GM12878 (cell line): ENCODE measurements around the gene SLC6A17. TPM values are rescaled to one million over a fixed set of nuclear protein-coding genes. Genes with fewer than 3 reads are reported as not detected.

Experiments
- ATAC-seq: fragments of 200-7000 bp; cut with Tn5 transposase; 3 replicates; pipeline ENCODE4 v1.9.1; 2020; ENCODE audit warnings: mild to moderate bottlenecking, moderate library complexity
- BruUV-seq: library from RNA; stranded (reverse); fragments of 400-500 nt; replicated peaks from 2 replicates; lab custom pipeline; 2021; lab: Mats Ljungman, UMichigan
- CTCF ChIA-PET: fragments of 300-600 bp; sonication (Branson Sonifier 250); formaldehyde crosslinking; extraction: SDS; loops from one replicate; lab custom pipeline; 2021; ENCODE audit warnings: inconsistent platforms; lab: Yijun Ruan, JAX
- POLR2A ChIA-PET: fragments of 350-600 bp; formaldehyde crosslinking; extraction: SDS; loops from one replicate; lab custom pipeline; 2021; ENCODE audit warnings: inconsistent platforms; lab: Charles Lee
- RAD21 ChIA-PET: fragments of 300-600 bp; sonication (Branson Sonifier 250); formaldehyde crosslinking; loops from one replicate; lab custom pipeline; 2023; ENCODE audit warnings: antibody characterized with exemption; ENCODE audit not compliant: unreplicated experiment; lab: Charles Lee
- SMC1A ChIA-PET: fragments of 300-600 bp; sonication (Branson Sonifier 250); formaldehyde crosslinking; loops from one replicate; lab custom pipeline; 2023; ENCODE audit not compliant: unreplicated experiment, uncharacterized antibody; lab: Charles Lee
- DNase-seq: peaks from one replicate; pipeline ENCODE4 v3.0.0-alpha.2; 2011; ENCODE audit warnings: low read depth, low spot score
- FAIRE-seq: peaks from 3 replicates; lab custom pipeline; 2011; peaks lifted over from hg19 to GRCh38; lab: Jason Lieb, UNC
- H2AFZ ChIP-seq: 2 replicates; pipeline ENCODE4 v1.6.0; 2011; ENCODE audit warnings: low read depth, low read length, control low read depth; ENCODE audit not compliant: control insufficient read depth
- H3K27ac ChIP-seq: 2 replicates; pipeline ENCODE4 v1.5.1; 2011; ENCODE audit warnings: control low read depth; ENCODE audit not compliant: control insufficient read depth, insufficient read depth
- H3K27me3 ChIP-seq, 2 experiments: replicated peaks in 1 of 2; 2 replicates each; pipeline versions ENCODE4 v1.6.0 to v1.6.1; 2011; ENCODE audit warnings: low read length in 1 of 2; ENCODE audit not compliant: control insufficient read depth in 2 of 2, insufficient read depth in 2 of 2
- H3K36me3 ChIP-seq, 2 experiments: 2 replicates each; pipeline ENCODE4 v1.5.1; 2011; ENCODE audit warnings: low read length in 1 of 2; ENCODE audit not compliant: control insufficient read depth in 2 of 2, insufficient read depth in 2 of 2
- H3K4me1 ChIP-seq: 2 replicates; pipeline ENCODE4 v1.6.1; 2011; ENCODE audit warnings: mild to moderate bottlenecking, low read length, moderate library complexity, mixed read lengths; ENCODE audit not compliant: control insufficient read depth, insufficient read depth
- H3K4me2 ChIP-seq: 2 replicates; pipeline ENCODE4 v1.6.0; 2011; ENCODE audit warnings: control low read depth; ENCODE audit not compliant: control insufficient read depth, insufficient read depth
- H3K4me3 ChIP-seq: fragments of 200-600 bp; sonication (generic); 2 replicates; pipeline ENCODE4 v1.5.1; 2016
- H3K79me2 ChIP-seq: 2 replicates; pipeline ENCODE4 v1.6.0; 2011; ENCODE audit warnings: low read length; ENCODE audit not compliant: control insufficient read depth, insufficient read depth
- H3K9ac ChIP-seq: 2 replicates; pipeline ENCODE4 v1.8.0; 2011; ENCODE audit warnings: low read length, control low read depth, mixed read lengths; ENCODE audit not compliant: control insufficient read depth, insufficient read depth
- H3K9me3 ChIP-seq: replicated peaks from 3 replicates; pipeline ENCODE4 v1.5.1; 2011; ENCODE audit warnings: mild to moderate bottlenecking, low read length; ENCODE audit not compliant: control insufficient read depth, insufficient read depth
- H4K20me1 ChIP-seq: 2 replicates; pipeline ENCODE4 v1.6.0; 2011; ENCODE audit not compliant: control insufficient read depth, insufficient read depth
- BCL11A ChIP-seq: IDR thresholded peaks from 2 replicates; pipeline ENCODE4 v1.6.1; 2011; ENCODE audit warnings: low read depth, low read length
- BMI1 ChIP-seq: fragments of 450-650 bp; IDR thresholded peaks from 2 replicates; pipeline ENCODE4 v1.6.1; 2016; ENCODE audit warnings: mild to moderate bottlenecking, moderate library complexity, borderline replicate concordance
- CHD1 ChIP-seq: IDR thresholded peaks from 2 replicates; pipeline ENCODE4 v1.6.1; 2012; ENCODE audit warnings: low read depth, low read length, improper control_type of control experiment
- CREB1 ChIP-seq: IDR thresholded peaks from 2 replicates; pipeline ENCODE4 v1.6.1; 2012; ENCODE audit warnings: low read depth, mild to moderate bottlenecking, inconsistent platforms
- CREM ChIP-seq: IDR thresholded peaks from 2 replicates; pipeline ENCODE4 v1.6.1; 2014; ENCODE audit warnings: antibody characterized with exemption, low read depth
- ETV6 ChIP-seq, 2 experiments: fragments of 450-650 bp in 1 of 2; IDR thresholded peaks in 1 of 2; conservative IDR thresholded peaks in 1 of 2; 2 replicates each; pipeline ENCODE4 v1.6.1; 2014; ENCODE audit warnings: antibody characterized with exemption in 1 of 2, borderline replicate concordance in 1 of 2, low read depth in 1 of 2, mild to moderate bottlenecking in 1 of 2, moderate library complexity in 1 of 2
- FOXK2 ChIP-seq: fragments of 450-650 bp; IDR thresholded peaks from 2 replicates; pipeline ENCODE4 v1.6.1; 2017; ENCODE audit warnings: mild to moderate bottlenecking, moderate library complexity
- FOXM1 ChIP-seq: IDR thresholded peaks from 2 replicates; pipeline ENCODE4 v1.6.1; 2012; ENCODE audit warnings: low read depth, mild to moderate bottlenecking, inconsistent platforms, low read length, moderate library complexity
- MEF2B ChIP-seq: fragments of 450-650 bp; IDR thresholded peaks from 2 replicates; pipeline ENCODE4 v1.6.1; 2018; ENCODE audit warnings: mild to moderate bottlenecking, moderate library complexity; ENCODE audit not compliant: partially characterized antibody, poor library complexity, severe bottlenecking
- NBN ChIP-seq: fragments of 450-650 bp; IDR thresholded peaks from 2 replicates; pipeline ENCODE4 v1.6.1; 2016
- RELA ChIP-seq: fragments of 450-650 bp; IDR thresholded peaks from 2 replicates; pipeline ENCODE4 v1.8.0; 2014; ENCODE audit warnings: borderline replicate concordance; ENCODE audit not compliant: partially characterized antibody
- SPI1 ChIP-seq: IDR thresholded peaks from 2 replicates; pipeline ENCODE4 v1.6.1; 2011; ENCODE audit warnings: low read depth, mild to moderate bottlenecking, low read length, moderate library complexity, borderline replicate concordance; ENCODE audit not compliant: insufficient read depth
- SREBF2 ChIP-seq: IDR thresholded peaks from 2 replicates; pipeline ENCODE4 v1.6.1; 2012; ENCODE audit warnings: mild to moderate bottlenecking, low read length
- WRNIP1 ChIP-seq: IDR thresholded peaks from 2 replicates; pipeline ENCODE4 v1.6.1; 2011; ENCODE audit warnings: low read depth, low read length, improper control_type of control experiment, borderline replicate concordance
- YBX1 ChIP-seq: fragments of 450-650 bp; IDR thresholded peaks from 2 replicates; pipeline ENCODE4 v1.6.1; 2016; ENCODE audit warnings: antibody characterized with exemption
- ZNF24 ChIP-seq: fragments of 450-650 bp; IDR thresholded peaks from 2 replicates; pipeline ENCODE4 v1.6.1; 2017; ENCODE audit warnings: antibody characterized with exemption, mild to moderate bottlenecking
- WGBS: methylation state at CpG from one replicate; pipeline ENCODE4 v1.1.6; 2016; ENCODE audit warnings: low lambda C conversion rate; ENCODE audit not compliant: insufficient replicate concordance, insufficient coverage; ENCODE audit errors: missing lambda C conversion rate; 5-methylcytosine and 5-hydroxymethylcytosine counted together
- in situ Hi-C: fragments of 300-500 bp; cut with MboI; formaldehyde crosslinking; loops from 9 replicates; pipeline ENCODE4 v1.14.3; 2018; ENCODE audit warnings: mixed read lengths
- intact Hi-C: fragments of 100-400 bp; cut with micrococcal nuclease; formaldehyde crosslinking; loops from one replicate; pipeline ENCODE4 v1.14.2; 2022; ENCODE audit not compliant: unreplicated experiment
- polyA plus RNA-seq, 11 experiments: library from polyadenylated mRNA; depleted of rRNA in 4 of 11; unstranded in 6 of 11; stranded (reverse) in 5 of 11; fragments of >200 nt; fragmentation: Nextera tagmentation in 4 of 11; fragmentation: Illumina TruSeq in 1 of 11; extraction: Ambion mirVana in 4 of 11; extraction: Trizol in 1 of 11; gene quantifications; 1 replicate in 1 of 11; 2 replicates in 10 of 11; pipeline versions ENCODE4 v1.2.1 to v1.2.3, GENCODE V29; 2011 to 2016; ENCODE audit warnings: inconsistent platforms in 2 of 11, missing spikeins in 2 of 11, low read depth in 1 of 11
- total RNA-seq, 4 experiments: library from RNA; depleted of rRNA in 3 of 4; stranded (reverse); fragments of >200 nt in 3 of 4; fragmentation: Illumina TruSeq in 1 of 4; extraction: Trizol in 1 of 4; gene quantifications; 2 replicates each; pipeline versions ENCODE4 v1.2.1 to v1.2.3, GENCODE V29; 2013 to 2021
- TF ChIP-seq, protein P1 (sequence below): fragments of 150-350 bp; IDR thresholded peaks from 2 replicates; pipeline ENCODE4 v1.6.1; 2016; ENCODE audit warnings: low read depth, low read length
- TF ChIP-seq, protein P2 (sequence below): fragments of 450-650 bp; IDR thresholded peaks from 2 replicates; pipeline ENCODE4 v1.6.1; 2017; ENCODE audit warnings: mild to moderate bottlenecking, moderate library complexity

The SLC6A17 gene
- total and polyA plus RNA-seq, 10 of the 15 experiments (the other 5 are each of a cell fraction or from before 2014, with no cell fraction given): not detected

DNA sequence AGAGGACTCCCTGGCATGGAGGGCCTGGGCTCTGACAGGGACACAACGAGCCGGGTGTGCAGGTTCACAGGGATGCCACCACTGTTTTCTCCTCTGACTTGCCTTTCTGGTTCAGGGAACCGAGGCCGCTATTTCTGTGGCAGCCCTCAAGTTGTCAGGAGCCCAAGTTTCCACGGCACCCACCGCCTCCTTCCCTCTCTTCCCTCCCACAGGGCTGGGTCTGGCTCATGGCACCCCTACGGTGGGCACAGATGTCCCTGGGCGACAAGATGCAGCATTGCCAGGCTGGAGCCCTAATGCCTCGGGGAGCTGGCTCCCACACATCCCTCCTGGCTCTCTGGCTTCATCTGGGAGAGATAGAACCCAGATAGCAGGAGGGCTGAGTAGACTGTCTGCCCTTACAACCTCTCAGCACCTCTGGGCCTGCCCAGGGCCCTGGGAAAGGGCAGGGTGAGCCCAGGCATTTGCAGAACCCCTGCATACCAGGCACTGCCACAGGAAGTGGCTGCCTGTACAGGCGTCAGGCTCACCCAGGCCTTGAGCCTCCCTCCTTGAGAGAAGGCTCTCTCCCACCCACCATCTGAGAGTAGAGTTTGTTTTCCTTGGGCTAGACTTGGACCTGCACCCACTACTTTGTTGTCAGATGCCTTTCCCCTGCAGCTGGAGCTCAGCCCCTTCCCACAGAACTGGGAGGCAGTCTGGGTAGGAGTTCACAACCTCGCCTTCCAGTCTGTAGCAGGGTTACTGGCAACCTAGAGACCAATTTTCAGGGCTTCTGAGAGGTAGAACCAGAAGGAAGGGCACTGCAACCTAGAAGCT lies 80.3 kb downstream of the SLC6A17 start:
- intact Hi-C loops: no loop called here
- H3K79me2 ChIP-seq: no peaks in the 10 kb centered on the region
- ChIA-PET CTCF (interaction anchor here (0.9 kb wide), 1 partner anchor 16 kb away, joined by 3 read pairs; no protein-coding TSS in a partner anchor), POLR2A (interaction anchor here (0.6 kb wide), 1 partner anchor 17 kb away, joined by 4 read pairs; no protein-coding TSS in a partner anchor), RAD21 (no interaction called here), SMC1A (no interaction called here)
- BruUV-seq: no TSS peak
- ATAC-seq: no peak
- no peak overlapping the region for H3K4me2 ChIP-seq
- no peak overlapping the region for H3K9ac ChIP-seq
- in situ Hi-C loops: no loop called here
- no peak for DNase-seq
- H3K36me3 ChIP-seq: no peaks in the 10 kb centered on the region
- H3K4me3 ChIP-seq: no peak overlapping the region
- 50% methylated on average over 11 of the region's 11 CpGs for WGBS
- FAIRE-seq: no peak
- no peak overlapping the region for H3K27ac ChIP-seq
- no peaks in the 10 kb centered on the region for H3K9me3 ChIP-seq
- no peak overlapping the region for H2AFZ ChIP-seq
- no peaks in the 10 kb centered on the region for H4K20me1 ChIP-seq
- H3K27me3 ChIP-seq: no peaks in the 10 kb centered on the region
- H3K4me1 ChIP-seq: peaks cover under 1% of the 10 kb centered on the region; the same call in 1 of the 2 replicates
- no peak for TF ChIP-seq MEF2B
- TF ChIP-seq RELA: no peak
- no peak for TF ChIP-seq WRNIP1
- no peak for TF ChIP-seq BCL11A
- no peak for TF ChIP-seq NBN
- TF ChIP-seq FOXK2: no peak
- no peak for TF ChIP-seq BMI1
- no peak for TF ChIP-seq YBX1
- no peak for TF ChIP-seq ETV6 (conservative IDR thresholded peaks at IDR 0.05 in 1 of 2, IDR thresholded peaks at IDR 0.05 in 1 of 2; ENCODE audit: borderline replicate concordance in 1 of 2, low read depth in 1 of 2)
- TF ChIP-seq, protein P1, sequence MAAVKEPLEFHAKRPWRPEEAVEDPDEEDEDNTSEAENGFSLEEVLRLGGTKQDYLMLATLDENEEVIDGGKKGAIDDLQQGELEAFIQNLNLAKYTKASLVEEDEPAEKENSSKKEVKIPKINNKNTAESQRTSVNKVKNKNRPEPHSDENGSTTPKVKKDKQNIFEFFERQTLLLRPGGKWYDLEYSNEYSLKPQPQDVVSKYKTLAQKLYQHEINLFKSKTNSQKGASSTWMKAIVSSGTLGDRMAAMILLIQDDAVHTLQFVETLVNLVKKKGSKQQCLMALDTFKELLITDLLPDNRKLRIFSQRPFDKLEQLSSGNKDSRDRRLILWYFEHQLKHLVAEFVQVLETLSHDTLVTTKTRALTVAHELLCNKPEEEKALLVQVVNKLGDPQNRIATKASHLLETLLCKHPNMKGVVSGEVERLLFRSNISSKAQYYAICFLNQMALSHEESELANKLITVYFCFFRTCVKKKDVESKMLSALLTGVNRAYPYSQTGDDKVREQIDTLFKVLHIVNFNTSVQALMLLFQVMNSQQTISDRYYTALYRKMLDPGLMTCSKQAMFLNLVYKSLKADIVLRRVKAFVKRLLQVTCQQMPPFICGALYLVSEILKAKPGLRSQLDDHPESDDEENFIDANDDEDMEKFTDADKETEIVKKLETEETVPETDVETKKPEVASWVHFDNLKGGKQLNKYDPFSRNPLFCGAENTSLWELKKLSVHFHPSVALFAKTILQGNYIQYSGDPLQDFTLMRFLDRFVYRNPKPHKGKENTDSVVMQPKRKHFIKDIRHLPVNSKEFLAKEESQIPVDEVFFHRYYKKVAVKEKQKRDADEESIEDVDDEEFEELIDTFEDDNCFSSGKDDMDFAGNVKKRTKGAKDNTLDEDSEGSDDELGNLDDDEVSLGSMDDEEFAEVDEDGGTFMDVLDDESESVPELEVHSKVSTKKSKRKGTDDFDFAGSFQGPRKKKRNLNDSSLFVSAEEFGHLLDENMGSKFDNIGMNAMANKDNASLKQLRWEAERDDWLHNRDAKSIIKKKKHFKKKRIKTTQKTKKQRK: no peak
- no peak for TF ChIP-seq CREM
- no peak for TF ChIP-seq CHD1
- TF ChIP-seq CREB1: no peak
- TF ChIP-seq, protein P2, sequence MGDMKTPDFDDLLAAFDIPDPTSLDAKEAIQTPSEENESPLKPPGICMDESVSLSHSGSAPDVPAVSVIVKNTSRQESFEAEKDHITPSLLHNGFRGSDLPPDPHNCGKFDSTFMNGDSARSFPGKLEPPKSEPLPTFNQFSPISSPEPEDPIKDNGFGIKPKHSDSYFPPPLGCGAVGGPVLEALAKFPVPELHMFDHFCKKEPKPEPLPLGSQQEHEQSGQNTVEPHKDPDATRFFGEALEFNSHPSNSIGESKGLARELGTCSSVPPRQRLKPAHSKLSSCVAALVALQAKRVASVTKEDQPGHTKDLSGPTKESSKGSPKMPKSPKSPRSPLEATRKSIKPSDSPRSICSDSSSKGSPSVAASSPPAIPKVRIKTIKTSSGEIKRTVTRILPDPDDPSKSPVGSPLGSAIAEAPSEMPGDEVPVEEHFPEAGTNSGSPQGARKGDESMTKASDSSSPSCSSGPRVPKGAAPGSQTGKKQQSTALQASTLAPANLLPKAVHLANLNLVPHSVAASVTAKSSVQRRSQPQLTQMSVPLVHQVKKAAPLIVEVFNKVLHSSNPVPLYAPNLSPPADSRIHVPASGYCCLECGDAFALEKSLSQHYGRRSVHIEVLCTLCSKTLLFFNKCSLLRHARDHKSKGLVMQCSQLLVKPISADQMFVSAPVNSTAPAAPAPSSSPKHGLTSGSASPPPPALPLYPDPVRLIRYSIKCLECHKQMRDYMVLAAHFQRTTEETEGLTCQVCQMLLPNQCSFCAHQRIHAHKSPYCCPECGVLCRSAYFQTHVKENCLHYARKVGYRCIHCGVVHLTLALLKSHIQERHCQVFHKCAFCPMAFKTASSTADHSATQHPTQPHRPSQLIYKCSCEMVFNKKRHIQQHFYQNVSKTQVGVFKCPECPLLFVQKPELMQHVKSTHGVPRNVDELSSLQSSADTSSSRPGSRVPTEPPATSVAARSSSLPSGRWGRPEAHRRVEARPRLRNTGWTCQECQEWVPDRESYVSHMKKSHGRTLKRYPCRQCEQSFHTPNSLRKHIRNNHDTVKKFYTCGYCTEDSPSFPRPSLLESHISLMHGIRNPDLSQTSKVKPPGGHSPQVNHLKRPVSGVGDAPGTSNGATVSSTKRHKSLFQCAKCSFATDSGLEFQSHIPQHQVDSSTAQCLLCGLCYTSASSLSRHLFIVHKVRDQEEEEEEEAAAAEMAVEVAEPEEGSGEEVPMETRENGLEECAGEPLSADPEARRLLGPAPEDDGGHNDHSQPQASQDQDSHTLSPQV: no peak
- TF ChIP-seq ZNF24: no peak
- TF ChIP-seq FOXM1: no peak
- TF ChIP-seq SREBF2: no peak
- TF ChIP-seq SPI1: no peak
